HUDEP-2 (cell line): ENCODE measurements around the gene IFNAR2.
"Not testable (repeated sequence)": the region's sequence is repeated elsewhere in the genome, so short reads cannot be mapped to it uniquely, and the experiment has no call there.

Experiments used
- DNase-seq, 76 experiments: peaks; one replicate each; lab custom pipeline; 2025; ENCODE audit not compliant: unreplicated experiment in 76 of 76; lab: John Stamatoyannopoulos, UW

Gene IFNAR2

DNA sequence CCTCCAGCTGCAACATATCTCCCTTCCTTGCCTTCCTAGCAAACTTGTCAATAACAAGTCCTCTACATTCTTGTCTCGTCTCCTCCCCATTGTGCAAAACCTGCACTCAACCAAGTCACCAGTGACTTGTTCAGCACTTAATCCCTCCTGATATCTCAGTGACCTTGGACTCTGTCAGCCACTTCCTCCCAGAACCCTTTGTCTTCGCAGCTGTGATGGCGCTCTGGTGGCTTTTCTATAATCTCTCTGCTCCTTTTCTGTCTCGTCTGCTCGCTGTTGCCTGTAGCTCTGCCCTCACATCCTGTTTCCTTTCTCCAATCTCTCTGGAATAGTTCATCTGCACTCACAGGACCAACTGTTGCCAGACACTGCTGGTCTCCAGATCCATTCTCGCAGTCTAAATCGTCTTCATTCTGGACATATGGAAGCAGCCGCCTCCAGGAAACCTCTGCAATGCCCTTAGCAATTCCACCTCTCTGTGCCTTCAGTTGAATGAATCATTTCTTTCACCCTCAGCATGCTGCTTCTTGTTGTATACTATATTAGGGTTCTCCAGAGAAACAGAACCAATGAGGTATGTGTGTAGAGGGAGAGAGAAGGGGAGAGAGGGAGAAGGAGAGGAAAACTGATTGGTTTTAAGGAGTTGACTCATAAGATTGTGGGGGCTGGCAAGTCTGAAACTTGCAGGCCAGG is 17.4 kb upstream of the IFNAR2 start:
- no peak for DNase-seq

GRCh38 chr21:33214056-33214455 is 15.7 kb upstream of the IFNAR2 start:
- DNase-seq = no peak

- no peak for DNase-seq
These were observed 12.6 kb upstream of the IFNAR2 start for GRCh38 chr21:33217138-33217520.

DNA sequence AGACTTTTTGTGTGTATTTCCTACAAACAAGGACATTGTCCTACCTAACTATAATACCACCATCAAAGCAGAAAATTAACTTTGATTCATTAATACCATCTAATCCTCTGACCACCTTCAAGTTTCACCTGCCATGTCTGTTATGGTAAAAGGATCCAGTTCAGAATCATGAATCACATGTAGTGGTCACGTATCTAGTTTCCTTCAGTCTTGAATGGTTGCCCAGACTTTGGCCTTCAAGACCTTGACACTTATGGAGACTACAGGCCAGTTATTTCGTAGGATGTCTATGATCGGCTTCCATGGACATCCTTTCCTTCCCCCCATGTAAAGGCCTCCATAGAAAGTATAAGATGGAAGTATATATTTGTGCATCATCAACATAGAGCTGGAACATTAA is 10.4 kb upstream of the IFNAR2 start:
- no peak for DNase-seq

- no peak for DNase-seq
These were observed 9.8 kb upstream of the IFNAR2 start for GRCh38 chr21:33219954-33220353.

GRCh38 chr21:33225376-33225775 is 4.4 kb upstream of the IFNAR2 start:
- DNase-seq = not testable (repeated sequence)

DNA sequence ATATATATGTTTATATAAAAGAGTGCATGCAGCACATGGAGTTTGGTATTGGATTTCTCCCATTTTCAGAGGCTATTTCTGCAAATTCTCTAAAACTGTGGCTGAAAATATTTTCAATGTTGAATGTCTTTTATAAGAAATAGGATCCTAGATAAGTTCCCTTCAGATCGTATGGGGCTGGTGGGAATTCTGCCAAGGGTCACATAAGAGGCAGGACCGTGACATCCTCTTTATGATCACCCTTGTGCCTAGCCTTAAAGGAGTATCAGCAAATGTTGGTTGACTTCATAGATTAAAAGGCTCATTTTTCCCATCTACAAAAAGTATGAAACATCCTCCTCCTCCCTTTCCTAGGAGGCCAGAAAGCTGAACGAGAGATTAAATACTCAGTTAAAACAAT is 1.3 kb upstream of the IFNAR2 start:
- peak in 6 of 76 experiments; percentile 17 to 41 (median 24) for DNase-seq

DNA sequence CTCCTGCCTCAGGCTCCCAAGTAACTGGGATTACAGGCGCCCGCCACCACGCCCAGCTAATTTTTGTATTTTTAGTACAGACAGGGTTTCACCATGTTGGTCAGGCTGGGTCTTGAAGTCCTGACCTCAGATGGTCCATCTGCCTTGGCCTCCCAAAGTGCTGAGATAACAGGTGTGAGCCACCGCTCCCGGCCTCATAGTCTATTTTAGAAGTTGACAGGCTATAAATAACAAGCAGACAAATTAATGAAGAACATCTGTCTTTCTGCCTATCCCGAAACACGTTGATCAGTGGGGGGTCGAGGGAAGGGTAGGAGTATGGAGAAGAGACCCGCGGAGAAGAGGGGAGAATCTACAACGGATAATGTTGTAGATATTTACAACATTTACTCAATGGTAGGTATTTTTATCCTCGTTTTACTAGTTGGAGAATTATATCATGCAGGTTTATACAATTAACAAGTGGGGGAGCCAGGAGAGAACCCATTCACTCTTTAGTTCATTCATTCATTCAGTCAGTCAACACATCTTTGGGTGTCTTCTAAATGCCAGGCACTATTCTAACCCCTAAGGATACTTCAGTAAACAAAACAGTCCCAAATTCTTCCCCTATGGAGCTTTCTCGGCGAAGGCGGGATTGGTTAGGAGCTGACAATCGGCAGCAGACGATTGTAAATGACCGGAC is 497 bp upstream of the IFNAR2 start:
- DNase-seq = no peak

GRCh38 chr21:33230545-33231324 is 997 bp downstream of the IFNAR2 start:
- DNase-seq = peak in 19 of 76 experiments; percentile 11 to 54 (median 28)

GRCh38 chr21:33231526-33231925 is 1.8 kb downstream of the IFNAR2 start:
- DNase-seq = no peak

DNA sequence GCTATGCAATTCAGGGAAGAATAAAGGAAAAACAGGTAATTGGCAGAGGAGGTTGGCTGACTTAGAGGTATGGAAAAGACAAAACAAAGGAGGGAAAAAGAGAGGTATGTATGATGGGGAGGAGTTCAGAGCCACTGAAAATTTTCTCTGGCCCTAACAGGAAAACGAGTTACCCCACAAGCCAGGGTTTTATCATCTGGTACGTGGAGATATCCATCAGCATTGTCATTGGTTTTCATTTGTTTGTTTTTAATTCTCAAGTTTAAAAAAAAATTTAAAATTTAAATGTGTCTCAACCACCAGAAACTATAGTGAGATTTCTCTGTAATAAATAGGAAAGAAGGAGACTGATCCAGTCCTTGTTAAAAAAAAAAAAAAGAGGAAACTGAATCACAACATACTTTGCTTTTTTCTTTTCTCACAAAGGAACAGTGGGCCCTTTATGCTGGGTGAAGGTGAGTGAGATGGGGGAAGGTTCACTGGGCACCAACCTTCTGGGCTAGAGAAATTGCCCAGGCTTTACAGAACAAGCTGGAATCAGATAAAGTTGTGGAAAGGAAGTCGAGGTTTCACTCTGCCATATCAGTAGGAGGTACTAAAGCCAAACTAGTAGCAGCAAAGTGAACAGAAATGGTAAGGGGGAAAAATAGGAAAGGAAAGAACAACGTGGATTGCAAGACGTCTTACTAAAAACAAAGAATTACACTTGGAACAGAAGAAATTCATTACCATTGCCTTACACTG is 2.7 kb downstream of the IFNAR2 start:
- peak in 8 of 76 experiments; percentile 12 to 52 (median 28) for DNase-seq

DNA sequence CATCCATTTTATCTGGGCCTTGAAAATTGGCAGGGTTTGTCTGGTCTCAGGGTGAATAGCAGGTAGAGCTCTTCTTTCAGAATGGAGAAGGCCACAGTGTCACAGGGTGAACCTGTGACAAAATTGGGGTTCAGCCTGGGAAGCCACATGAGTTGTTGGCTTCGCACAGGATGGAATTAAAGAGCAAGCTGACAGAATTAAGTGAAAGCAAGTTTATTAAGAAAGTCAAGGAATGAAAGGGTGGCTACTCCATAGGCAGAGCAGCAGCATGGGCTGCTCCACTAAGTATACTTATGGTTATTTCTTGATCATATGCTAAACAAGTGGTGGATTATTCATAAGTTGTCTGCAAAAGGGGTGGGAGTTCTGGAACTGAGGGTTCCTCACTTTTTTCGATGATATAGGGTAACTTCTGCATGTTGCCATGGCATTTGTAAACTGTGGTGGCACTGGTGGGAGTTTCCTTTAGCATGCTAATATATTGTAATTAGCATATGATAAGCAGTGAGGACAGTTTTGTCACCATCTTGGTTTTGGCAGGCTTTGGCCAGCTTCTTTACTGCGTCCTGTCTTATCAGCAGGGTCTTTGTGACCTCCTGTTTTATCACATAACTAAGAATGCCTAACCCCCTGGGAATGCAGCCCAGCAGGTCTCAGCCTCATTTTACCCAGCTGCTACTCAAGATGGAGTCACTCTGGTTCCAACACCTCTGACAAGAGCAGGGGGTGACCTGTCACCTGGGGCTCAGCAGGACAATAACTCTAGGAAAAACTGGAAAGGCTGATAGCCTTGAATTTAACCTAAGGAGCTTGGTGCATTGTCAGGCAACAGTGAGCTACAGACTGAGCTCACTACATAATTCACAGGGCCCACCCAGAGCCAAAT is 5.1 kb downstream of the IFNAR2 start:
- peak in 1 of 76 experiments; percentile 10 for DNase-seq

- DNase-seq = no peak
These were observed 6.4 kb downstream of the IFNAR2 start for GRCh38 chr21:33236013-33236686.

GRCh38 chr21:33236766-33237165 is 7.0 kb downstream of the IFNAR2 start:
- no peak for DNase-seq

DNA sequence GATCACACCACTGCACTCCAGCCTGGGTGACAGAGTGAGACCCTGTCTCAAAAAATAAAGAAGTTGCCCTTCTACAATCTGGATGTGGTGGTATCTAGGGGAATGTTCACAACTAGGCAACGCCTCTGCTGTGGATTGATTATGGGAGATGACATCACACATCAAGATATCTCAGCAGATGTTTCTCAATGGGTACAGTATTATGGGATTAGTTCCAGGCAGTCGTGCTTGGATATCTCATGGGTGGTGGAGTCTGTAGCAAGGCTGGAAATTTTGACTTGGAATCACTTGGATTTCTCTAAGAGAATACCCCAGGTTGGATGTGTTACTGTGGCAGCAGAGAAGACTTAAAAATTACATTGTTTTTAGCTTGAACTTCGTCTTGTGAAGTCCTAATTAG is 7.7 kb downstream of the IFNAR2 start:
- no peak for DNase-seq

DNA sequence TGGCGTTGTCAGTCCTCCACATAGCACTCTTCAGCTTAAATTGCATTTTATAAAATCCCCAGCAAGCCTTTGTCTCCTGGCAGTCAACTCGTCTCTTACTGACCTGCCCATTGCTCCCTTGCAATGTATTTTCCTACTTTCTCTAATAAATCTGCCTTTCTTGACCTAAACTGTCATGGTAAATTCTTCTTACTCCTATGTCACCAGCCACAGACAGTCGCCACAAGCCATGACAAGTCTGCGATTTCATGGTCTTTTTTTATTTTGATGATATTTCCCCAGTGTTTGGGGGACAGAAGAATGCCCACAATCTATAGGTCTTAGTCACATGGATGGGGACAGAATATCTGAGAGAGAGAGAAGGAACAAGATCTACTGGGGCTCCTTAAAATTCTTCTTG is 8.4 kb downstream of the IFNAR2 start:
- no peak for DNase-seq

DNA sequence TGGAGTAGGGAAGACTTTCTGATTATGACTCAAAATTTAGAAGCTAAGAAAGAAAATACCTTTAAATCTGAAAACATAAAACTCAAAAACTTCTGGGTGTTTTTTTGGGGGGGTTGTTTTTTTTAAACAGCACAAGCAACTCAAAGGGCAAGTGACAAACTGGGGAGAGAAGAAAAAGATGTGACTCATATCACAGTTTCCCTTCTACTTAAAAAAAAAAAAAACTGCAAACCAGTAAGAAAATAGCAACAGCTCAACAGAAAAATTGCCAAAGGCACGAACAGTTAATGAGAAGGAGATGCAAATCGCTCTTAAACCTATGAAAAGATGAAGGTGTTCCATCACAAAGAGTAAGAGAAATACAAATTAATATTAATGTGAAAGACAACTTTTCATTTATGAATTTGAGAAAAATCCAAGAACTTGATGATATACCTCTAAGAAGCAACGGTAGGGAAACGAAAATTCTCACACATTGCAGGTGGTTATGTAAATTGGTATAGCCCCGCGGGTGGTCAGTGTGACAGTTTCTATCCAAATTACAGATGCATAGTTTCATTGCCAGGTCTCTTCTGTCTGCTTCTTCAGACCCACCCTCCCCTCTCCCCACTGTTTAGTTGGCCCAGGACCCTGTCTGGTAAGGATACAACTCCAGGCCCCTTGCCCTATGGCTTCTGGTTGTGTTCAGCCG is 9.0 kb downstream of the IFNAR2 start:
- DNase-seq = no peak

- not testable (repeated sequence) for DNase-seq
These were observed 9.9 kb downstream of the IFNAR2 start for GRCh38 chr21:33239559-33240127.
